ENCODE results near the gene ARID3C.

ARID3C gene

GRCh38 chr9:34625186-34625486, 3.7 kb downstream of the ARID3C start:
- no peak for DNase-seq

GRCh38 chr9:34624475-34625185, 4.2 kb downstream of the ARID3C start:
- no peak for DNase-seq

GRCh38 chr9:34623374-34624235, 5.3 kb downstream of the ARID3C start:
- no peak for DNase-seq

GRCh38 chr9:34620061-34620994, 8.5 kb downstream of the ARID3C start, which contains the start of gene DCTN3:
TSS of gene DCTN3 (minus strand) at chr9:34620495. CDS start at chr9:34620464, 31 bp downstream.
- peak; percentile 84 for DNase-seq

- no peak for DNase-seq
Observed at GRCh38 chr9:34615132-34615531, 13.7 kb downstream of the ARID3C start.

GRCh38 chr9:34612788-34613390, 16.0 kb downstream of the ARID3C start:
- peak; percentile 72 for DNase-seq

GRCh38 chr9:34611811-34612787, 16.8 kb downstream of the ARID3C start, which contains the start of gene RPP25L:
TSS of gene RPP25L (minus strand) at chr9:34612097. CDS start at chr9:34611296, 801 bp downstream.
- peak; percentile 91 for DNase-seq

- DNase-seq: no peak
Observed at GRCh38 chr9:34611251-34611810, 17.5 kb downstream of the ARID3C start.

GRCh38 chr9:34610434-34611206, 18.2 kb downstream of the ARID3C start:
- no peak for DNase-seq

- DNase-seq: no peak
Observed at GRCh38 chr9:34607331-34607730, 21.5 kb downstream of the ARID3C start.

- no peak for DNase-seq
Observed at GRCh38 chr9:34606905-34607304, 22.0 kb downstream of the ARID3C start.

GRCh38 chr9:34606190-34606589, 22.7 kb downstream of the ARID3C start:
- no peak for DNase-seq

GRCh38 chr9:34603610-34604231, 25.1 kb downstream of the ARID3C start:
- peak; percentile 79 for DNase-seq

GRCh38 chr9:34601937-34602573, 26.8 kb downstream of the ARID3C start:
- DNase-seq: no peak

- no peak for DNase-seq
Observed at GRCh38 chr9:34600908-34601307, 28.0 kb downstream of the ARID3C start.

- DNase-seq: no peak
Observed at GRCh38 chr9:34599546-34599945, 29.3 kb downstream of the ARID3C start.

GRCh38 chr9:34594177-34594576, 34.7 kb downstream of the ARID3C start:
- no peak for DNase-seq

GRCh38 chr9:34592895-34593601, 35.8 kb downstream of the ARID3C start:
- no peak for DNase-seq
